Right renal cortex interstitium (tissue), 3 donors: ENCODE results near the gene CST6. TPM values are rescaled to one million over a fixed set of nuclear protein-coding genes. Genes with fewer than 3 reads are reported as not detected.
"Not testable (repeated sequence)": the region's sequence is repeated elsewhere in the genome, so short reads cannot be mapped to it uniquely, and the experiment has no call there.

Source experiments
- DNase-seq, 3 donors: peaks; one replicate each; pipeline ENCODE4 v3.0.0-alpha.2; 2013; ENCODE audit warnings: low read depth in 3 of 3, low spot score in 2 of 3
- polyA plus RNA-seq, 3 donors: library from polyadenylated mRNA; unstranded; fragments of 120-200 nt; gene quantifications; one replicate each; pipeline ENCODE4 v1.2.1, GENCODE V29; 2013; ENCODE audit not compliant: insufficient read length in 3 of 3

Gene CST6
- polyA plus RNA-seq, 3 donors, result not detected

DNA sequence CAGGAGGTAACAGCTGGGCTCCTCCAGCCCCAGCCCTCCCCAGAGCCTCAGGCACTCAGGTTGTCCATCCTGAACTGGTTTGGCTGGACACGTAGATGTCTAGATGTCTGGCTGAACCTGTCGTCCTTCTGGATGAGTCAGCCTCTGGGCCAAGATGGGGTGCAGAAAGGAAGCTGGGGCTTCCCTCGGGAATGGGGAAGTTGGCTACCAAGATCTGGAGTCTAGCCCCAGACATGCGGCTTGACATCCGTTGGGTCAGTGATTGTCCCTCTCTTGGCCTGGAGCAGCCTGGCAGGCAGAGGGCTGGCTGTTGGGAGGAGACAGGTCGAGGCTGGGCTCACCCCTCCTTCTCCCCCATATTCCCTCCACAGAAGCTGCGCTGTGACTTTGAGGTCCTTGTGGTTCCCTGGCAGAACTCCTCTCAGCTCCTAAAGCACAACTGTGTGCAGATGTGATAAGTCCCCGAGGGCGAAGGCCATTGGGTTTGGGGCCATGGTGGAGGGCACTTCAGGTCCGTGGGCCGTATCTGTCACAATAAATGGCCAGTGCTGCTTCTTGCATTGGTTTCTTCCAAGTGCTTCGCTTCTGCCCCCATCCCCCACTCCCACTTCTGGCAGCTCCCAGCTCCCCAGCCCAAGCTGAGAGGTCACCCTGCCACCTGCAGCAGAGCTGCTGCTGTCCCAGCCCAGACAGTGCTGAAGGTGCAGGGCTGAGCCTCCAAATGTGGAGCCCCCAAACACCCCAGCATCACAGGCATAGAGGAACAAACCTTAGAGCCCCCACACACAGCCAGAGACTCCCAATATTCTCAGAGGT, 1.3 kb downstream of the CST6 start:
- no peak for DNase-seq

DNA sequence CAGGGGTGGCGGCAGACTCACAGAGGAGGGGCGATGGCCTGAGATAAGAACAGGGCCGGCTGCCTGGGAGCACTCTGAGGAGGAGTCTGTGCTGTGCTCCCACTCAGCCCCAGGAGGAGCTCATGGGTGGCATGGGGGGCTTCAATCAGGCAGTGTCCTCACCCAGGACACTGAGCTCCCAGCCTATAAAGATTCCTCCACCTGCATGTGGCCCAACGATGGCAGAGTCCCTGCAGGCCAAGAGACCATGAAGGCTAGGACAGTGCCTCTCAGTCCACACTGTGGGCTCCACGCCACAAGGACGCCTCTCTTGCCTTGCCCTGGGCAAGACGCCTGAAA, 1.9 kb downstream of the CST6 start:
- no peak for DNase-seq

DNA sequence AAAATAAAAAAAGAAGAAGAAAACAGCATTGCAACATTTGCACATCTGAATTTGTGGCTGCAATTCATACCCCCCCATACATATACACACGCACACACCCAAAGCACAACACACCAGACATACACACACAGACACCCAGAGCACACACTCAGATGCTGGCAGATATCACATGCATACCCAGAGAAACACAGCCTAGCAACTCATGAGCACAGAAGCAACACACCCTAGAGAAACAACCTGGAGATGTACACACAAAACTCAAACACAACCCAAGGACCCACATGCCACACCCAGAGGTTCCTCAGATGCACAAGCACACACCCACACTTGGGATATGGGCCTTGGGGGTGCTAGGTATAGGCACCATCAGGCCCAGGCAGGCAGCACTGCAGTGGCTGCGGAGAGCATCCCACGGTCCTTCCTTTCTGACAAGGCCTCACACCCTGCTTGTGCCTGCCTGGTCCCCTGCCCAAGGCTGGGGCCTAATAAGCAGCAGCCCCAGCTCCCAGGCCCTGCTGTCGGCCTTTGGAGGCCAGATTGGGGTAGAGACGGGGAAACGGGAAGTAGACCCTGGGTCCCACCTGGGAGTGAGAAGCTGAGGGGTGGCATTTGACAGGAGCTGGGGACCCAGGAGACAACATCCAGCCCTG, 3.1 kb downstream of the CST6 start:
- DNase-seq, result no peak

DNA sequence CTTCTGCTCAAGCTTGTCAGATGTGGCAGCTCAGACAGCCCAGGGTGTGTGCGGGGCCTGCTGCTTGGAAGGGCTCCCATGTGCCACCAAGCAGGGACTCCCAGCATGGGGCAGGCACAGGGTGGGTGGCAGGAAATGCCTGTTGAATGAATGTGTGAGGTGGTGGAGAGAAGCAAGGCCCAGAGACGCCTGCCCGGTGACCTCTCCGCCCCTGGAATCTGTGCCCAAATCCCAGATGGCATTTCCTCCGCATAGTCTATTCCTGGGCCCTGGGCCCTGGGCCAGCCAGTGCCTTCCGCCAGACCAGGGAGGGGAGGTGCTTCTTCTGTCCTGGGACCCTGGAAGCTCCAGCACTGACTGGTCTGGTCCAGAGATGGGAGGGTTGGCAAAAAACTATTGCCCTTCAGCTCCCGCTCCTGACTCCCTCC, 3.7 kb downstream of the CST6 start:
- DNase-seq, result no peak

DNA sequence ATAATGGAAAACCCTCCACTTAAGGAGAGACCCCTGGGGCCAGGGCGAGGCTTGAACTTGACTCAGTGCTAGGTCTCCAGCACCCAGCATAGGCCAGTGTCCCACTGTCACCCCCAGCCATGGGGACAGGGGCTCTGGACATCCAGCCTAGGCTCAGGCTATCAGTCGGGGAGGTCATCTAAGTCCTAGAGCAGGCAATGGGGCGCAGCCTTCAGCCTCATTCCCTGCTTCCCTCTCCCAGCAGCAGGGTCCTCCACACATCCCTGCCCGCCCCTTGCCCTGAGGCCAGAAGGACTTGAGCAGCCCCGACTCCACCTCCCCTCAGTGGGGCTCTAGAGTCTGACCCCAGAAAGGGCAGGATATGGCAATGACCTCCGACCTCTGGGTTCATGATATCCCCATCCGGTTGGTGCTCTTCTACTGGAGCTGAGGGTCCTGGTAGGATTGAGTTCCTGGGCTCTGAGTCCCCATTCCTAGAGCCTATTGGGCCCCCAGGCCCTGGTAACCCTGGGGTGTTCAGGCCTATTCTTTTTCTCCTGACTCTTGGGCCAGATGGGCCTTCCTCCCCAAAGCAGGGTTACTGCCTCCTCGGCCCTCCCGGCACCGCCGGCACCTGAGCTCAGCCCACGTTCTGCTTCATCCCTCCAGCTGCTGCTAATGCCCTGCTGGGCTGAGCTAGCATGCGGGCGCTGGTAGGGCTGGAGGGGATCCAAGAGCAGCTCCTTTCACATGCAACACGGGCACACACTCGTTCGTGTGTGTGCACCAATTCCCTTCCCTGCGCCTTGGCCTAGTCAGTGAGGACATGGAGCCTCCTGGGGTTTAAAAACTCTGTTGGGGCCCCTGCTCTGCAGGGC, 4.4 kb downstream of the CST6 start:
- no peak for DNase-seq

DNA sequence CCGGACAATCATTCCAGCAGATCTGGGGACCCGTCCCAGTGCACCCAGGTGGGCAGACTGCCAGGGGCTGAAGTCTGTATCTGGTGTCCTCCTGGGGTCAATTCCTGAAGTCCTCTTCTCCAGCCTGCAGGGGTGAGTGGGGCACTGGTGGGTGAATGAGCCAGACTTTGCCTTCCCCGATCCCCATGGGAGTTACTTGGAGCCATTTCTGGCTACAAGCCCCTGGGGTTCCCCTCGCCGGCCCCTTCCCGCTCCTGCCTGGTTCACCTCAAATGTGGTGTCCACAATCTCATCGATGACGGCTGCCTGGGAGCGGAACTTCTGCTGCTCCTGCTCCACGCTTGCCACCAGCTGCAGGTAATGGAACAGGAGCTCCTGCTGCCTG, 5.0 kb downstream of the CST6 start:
- no peak for DNase-seq

DNA sequence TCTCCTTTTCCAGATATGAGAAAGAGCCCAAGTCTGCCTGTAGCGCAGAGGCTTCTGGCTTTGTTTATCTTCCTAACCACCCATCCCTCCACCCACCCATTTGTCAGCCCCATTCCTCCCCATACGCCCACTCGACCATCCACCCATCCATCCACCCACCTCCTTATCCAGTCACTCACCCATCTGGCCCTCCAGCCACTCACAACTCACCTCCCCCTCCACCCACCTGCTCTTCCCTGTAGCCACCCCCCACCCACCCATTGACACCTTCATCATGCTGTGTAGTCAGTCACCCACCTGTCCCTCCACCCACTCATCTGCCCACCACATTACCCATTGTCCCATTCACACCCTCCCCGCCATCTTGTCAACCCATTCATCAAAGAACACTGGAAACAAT, 5.5 kb downstream of the CST6 start:
- no peak for DNase-seq

DNA sequence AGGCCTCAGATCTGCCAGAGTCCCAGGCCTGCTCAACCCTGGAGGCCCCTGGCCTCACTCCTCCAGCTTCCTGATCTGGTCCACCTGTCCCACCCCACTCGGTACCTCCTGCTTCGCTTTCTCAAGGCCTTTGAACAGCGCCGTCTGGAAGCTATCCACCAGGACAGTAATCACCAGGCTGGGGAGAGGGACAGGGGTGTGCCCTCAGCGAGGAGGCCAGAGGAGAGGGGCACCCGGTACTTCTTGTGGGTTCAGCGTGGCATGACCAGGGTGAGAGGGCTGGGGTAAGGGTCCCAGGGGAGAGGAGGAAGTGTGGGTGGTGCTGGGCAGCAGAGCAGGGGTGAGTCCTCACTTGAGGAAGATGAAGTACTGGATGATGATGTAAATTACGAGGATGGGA, 8.4 kb downstream of the CST6 start:
- no peak for DNase-seq

DNA sequence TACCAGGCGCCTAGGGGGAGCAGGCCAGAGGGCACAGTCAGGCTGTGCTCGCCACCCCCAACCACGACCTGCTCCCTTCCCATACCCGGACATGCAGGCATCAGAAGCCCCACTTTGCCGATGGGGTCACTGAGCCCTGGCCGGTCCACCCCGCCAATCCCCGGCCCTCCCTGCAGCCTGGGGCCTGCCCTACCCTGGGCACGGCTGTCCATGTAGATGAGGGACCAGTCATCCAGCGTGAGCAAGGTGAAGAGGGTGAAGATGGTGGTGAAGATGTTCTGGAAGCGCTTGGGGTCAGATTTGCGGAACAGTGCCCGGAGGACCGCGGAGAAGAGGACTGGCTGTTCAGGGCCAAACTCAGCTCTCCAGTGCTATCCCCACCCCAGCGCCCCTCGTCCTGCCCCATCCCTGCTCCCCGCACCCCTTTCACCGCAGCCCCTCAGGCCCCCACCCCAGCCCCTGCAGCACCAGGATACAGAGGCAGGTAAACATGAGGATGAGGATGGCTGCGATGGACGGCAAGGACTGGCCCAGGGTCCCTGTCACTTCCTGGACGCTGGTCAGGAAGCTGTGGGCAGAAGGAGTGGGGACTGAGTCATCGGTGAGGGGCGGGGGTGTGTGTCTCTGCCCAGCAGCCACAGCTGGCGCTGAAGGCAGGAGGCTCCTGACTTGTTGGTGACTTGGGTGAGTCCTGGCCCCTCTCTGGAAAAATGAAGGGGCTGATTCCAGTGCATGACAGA, 9.0 kb downstream of the CST6 start:
- no peak for DNase-seq

DNA sequence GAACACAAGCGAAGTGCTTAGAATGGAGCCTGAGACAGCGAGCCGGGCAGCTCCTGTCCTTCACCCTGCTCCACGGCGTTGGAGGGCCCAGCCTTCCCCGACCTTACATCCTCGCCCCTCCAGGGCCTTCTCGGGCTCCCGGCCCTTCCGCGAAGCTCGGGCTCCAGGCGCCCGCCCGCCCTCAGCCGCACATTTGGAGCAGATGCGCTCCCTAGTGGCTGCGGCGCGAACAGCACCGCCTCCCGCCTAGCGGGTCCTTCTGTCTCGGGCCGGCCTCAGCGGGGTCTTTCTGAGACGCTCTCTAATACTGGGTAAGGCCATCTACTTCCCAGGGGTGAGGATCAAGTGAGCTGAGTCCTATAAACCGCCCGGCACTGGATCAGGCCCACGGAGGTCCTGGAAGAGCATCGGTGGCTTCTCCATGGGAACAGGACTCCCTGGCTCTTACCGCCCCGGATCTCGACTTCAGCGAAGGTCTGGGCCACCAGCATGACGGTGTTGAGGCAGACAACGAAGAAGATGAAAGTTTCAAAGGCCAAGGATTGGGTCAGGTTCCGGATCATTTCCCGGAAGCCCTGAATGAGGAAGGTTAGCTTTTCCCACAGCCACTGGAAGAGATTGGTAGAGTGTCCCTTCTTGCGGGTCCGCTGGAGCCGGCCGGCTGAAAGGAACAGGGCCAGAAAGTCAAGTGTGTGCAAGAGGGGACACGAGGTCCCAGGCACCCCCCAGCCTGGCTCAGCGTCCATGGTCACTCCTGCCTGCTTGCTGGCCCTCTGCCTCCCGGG, 10.8 kb downstream of the CST6 start:
- peak in 2 of 3 donors; percentile 21 to 29 for DNase-seq

DNA sequence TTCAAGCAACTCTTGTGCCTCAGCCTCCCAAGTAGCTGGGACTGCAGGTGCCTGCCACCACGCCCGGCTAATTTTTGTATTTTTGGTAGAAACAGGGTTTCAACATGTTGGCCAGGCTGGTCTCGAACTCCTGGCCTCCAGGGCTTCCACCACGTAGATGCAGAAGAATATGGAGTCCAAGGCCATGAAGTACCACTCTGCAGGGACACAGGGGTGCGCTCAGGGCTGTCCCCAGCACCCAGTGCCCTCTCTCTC, 11.3 kb downstream of the CST6 start:
- not testable (repeated sequence) for DNase-seq

DNA sequence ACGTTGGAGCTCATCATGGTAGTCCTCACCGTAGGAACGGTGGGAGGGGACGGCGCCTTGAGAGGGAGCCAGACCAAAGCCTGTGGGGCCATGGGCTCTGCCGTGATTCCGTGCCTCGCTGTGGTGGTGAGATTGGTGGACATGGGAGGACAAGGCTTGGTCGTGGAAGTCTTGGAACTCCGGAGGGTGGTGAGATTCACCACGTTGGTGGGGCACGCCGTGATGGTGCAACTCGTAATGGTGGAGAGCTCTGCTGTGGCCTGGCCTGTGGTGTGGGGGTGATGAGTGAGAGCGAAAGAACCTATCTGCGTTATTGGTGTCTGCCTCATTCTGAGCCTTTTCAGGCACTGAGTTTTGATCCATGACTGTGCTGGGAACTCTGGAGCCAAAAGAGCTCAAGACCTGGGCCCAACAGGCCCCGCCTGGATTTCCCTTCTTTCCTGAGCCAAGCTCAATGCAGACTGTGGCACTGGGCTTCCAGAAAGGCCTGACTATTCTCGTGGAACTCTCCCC, 14.3 kb downstream of the CST6 start, which contains the start of gene CATSPER1:
TSS of gene CATSPER1 (minus strand) at position 463 of the 513 bp plus-strand sequence. CDS start at position 363, 100 bp downstream.
- no peak for DNase-seq

DNA sequence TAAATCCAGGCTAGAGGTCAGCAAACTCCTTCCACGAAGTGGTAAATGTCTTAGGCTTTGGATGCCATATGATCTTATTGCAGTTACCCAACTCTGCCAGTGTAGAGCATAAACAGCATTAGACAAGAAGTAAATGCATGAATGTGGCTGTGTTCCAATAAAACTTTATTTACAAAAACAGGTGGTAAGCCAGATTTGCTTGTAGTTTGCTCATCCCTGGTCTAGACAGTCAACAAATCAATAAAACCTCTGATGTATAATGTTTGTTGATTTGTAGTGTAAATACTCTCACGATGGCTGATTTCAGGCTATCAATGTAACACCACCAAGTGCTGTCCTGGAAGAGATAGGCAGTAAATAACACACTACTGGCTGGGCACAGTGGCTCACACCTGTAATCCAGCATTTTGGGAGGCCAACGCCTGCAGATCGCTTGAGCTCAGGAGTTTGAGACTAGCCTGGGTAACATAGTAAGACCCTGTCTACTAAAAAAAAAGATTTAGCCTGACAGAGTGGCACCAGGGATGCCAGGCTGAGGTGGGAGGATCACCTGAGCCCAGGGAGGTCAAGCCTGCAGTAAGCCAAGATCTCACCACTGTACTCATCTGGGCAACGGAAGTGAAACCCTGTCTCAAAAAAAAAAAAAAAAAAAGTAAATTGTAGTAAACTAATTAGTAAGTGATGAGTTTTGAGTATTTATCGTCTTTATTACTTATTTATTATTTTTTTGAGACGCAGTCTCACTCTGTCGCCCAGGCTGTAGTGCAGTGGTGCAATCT, 21.3 kb downstream of the CST6 start:
- DNase-seq, result no peak

DNA sequence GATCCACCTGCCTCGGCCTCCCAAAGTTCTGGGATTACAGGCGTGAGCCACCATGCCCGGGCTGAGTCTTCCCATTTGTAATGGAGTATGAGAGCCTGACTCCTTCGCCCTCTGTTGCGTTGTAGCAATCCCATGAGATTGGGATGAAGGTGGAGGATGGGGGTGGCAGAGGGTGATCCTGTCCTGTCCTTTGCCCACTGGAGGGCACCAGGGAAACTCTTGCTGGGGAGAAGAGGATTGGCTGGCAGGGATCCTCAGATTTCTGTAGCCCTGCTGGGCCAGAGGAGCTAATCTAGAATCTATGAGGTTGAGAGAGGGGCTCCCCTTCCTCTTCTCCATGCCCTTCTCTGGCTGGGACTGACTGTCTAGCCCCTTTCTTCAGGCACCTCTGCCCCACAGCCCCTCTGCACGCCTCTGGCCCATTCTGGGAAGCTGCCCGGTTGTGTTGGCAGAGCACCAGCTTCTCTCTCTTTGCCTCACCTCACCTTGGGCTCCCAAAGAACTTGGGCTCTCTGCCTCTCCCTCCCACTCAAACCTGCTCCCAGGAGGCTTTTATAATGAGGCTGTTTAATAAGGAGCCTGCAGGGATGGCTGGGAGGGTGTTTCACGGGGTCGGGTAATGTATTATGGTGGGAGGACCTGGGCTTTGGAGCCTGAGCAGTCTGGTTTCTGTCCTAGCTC, 24.0 kb downstream of the CST6 start:
- no peak for DNase-seq

DNA sequence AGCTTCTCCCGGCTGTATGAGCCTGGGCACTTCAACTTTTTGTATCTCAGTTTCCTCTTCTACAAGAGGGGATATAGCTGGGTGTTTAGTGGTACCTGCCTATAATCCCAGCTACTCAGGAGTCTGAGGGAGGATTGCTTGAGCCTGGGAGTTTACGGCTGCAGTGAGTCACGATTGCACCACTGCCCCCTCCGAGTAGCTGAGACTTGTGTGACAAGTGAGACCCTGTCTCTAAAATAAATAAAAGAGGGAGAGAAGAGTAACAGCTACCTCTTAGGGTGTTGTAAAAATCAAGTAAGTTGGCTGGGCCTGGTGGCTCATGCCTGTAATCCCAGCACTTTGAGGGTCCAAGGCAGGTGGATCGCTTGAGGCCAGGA, 24.5 kb downstream of the CST6 start:
- no peak for DNase-seq

DNA sequence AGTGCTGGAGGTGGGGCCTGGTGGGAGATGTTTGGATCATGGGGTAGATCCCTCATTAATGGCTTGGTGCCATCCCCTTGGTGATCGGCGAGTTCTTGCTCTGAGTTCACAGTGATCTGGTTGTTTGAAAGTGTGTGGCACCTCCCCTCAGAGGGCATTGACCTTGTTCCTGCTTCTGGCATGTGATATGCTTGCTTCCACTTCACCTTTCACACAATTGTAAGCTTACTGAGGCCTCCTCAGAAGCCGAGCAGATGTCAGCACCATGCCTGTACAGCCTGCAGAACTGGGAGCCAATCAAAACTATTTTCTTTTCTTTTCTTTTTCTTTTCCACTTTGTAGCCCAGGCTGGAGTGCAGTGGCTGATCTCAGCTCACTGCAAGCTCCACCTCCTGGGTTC, 25.5 kb downstream of the CST6 start:
- no peak for DNase-seq

DNA sequence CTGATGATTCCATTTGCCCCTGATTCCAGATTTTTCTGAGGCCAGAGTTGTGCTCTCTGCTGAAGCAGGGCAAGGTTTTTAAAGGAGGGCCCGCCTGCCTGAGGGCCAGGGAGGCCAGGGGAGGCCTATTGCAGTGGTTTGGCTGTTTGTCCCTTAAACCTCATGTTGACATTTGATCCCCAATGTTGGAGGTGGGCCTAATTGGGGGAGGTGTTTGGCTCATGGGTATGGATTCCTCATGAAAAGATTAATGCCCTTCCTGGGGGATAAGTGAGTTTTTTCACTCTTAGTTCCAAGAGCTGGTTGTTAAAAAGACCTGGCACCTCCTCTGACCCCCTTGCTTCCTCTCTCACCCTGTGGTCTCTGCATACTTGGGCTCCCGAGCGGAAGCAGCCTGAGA, 28.0 kb downstream of the CST6 start:
- no peak for DNase-seq

DNA sequence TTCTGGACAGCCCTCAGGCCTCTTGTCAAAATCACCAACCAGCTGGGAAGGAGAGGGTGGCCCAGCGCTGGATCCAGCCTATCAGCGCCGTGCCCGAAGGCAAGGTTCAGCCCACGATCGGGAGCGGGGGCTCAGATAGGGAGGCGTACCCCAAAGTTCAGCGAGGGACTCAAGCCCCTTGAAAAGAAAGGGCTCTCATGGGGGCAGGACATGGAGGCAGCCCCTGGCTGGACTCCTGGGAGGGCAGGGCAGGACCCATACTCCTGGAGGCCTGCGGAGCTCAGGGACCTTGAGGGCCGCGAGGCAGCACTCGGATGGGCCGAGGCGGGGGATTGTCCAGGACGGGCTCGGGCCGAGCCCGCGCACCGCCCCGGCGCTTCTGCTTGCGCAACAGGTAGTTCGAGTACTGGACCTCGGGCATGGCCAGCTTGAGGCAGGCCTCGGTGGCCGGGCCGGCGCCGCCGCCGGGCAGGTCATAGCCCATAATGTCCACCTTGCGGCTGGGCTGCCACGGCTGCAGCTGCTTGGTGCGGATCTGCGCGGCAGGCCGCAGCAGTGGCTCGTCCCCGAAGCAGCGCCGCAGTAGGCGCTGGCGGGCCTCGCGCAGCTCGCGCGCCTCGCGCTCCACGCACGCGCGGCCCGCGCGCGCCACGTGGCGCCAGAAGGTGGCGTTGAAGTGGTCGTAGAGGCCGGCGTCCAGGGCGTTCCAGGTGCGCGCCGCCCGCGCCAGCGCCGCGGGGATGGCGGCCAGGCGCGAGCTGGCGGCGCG, 30.6 kb downstream of the CST6 start:
- DNase-seq, result no peak
